GM23338 (cell line): Measurements from ENCODE around the gene ABRAXAS1. TPM values are rescaled to one million over a fixed set of nuclear protein-coding genes. Genes with fewer than 3 reads are reported as not detected.

ENCODE experiments used
- ATAC-seq: fragments of 200-7000 bp; cut with Tn5 transposase; 3 replicates; pipeline ENCODE4 v1.9.1; 2020
- DNase-seq: peaks from one replicate; pipeline ENCODE4 v3.0.0-alpha.2; 2015; ENCODE audit warnings: low spot score
- H2AFZ ChIP-seq: fragments of 200-600 bp; sonication (generic); 2 replicates; pipeline ENCODE4 v1.8.0; 2016; ENCODE audit warnings: antibody characterized with exemption, mild to moderate bottlenecking, moderate library complexity
- H3F3A ChIP-seq: fragments of 200-600 bp; sonication (generic); replicated peaks from 2 replicates; pipeline ENCODE4 v1.8.0; 2017; ENCODE audit warnings: antibody characterized with exemption, mixed run types, low read depth
- H3K27ac ChIP-seq: fragments of 200-600 bp; sonication (generic); 2 replicates; pipeline ENCODE4 v1.6.1; 2016; ENCODE audit warnings: low read depth
- H3K27me3 ChIP-seq: fragments of 200-600 bp; sonication (generic); 2 replicates; pipeline ENCODE4 v1.8.0; 2016; ENCODE audit warnings: mild to moderate bottlenecking, mixed run types, moderate library complexity; ENCODE audit not compliant: insufficient read depth
- H3K36me3 ChIP-seq: fragments of 200-600 bp; sonication (generic); 2 replicates; pipeline ENCODE4 v1.8.0; 2016; ENCODE audit warnings: mild to moderate bottlenecking; ENCODE audit not compliant: insufficient read depth
- H3K4me1 ChIP-seq: fragments of 200-600 bp; sonication (generic); 2 replicates; pipeline ENCODE4 v1.8.0; 2016; ENCODE audit warnings: mild to moderate bottlenecking, moderate library complexity; ENCODE audit not compliant: insufficient read depth
- H3K4me2 ChIP-seq: fragments of 200-600 bp; sonication (generic); 2 replicates; pipeline ENCODE4 v1.7.1; 2017; ENCODE audit warnings: mixed run types
- H3K4me3 ChIP-seq: fragments of 200-600 bp; sonication (generic); 2 replicates; pipeline ENCODE4 v1.6.1; 2016; ENCODE audit warnings: mixed run types
- H3K79me2 ChIP-seq: fragments of 200-600 bp; sonication (generic); replicated peaks from 2 replicates; pipeline ENCODE4 v1.8.0; 2017; ENCODE audit warnings: mild to moderate bottlenecking; ENCODE audit not compliant: insufficient read depth
- H3K9me2 ChIP-seq: fragments of 200-600 bp; sonication (generic); 2 replicates; pipeline ENCODE4 v1.8.0; 2017; ENCODE audit not compliant: insufficient read depth
- H4K20me1 ChIP-seq: fragments of 200-600 bp; sonication (generic); replicated peaks from 2 replicates; pipeline ENCODE4 v1.8.0; 2017; ENCODE audit warnings: mild to moderate bottlenecking; ENCODE audit not compliant: insufficient read depth
- H3K27ac Mint-ChIP-seq: 2 replicates; pipeline ENCODE4 v1.8.0; 2020; ENCODE audit warnings: inconsistent platforms, mild to moderate bottlenecking, moderate library complexity, mixed read lengths
- H3K27me3 Mint-ChIP-seq: 3 replicates; pipeline ENCODE4 v1.8.0; 2022; ENCODE audit warnings: low read depth, mild to moderate bottlenecking, moderate library complexity, mixed read lengths, inconsistent platforms; ENCODE audit not compliant: insufficient read depth, poor library complexity
- H3K36me3 Mint-ChIP-seq: 3 replicates; pipeline ENCODE4 v1.8.0; 2021; ENCODE audit warnings: low read depth, mild to moderate bottlenecking, inconsistent platforms, moderate library complexity, mixed read lengths
- H3K4me1 Mint-ChIP-seq: 3 replicates; pipeline ENCODE4 v1.8.0; 2020; ENCODE audit warnings: mild to moderate bottlenecking, inconsistent platforms, mixed read lengths
- H3K4me3 Mint-ChIP-seq: 3 replicates; pipeline ENCODE4 v1.8.0; 2021; ENCODE audit warnings: moderate library complexity, mild to moderate bottlenecking, inconsistent platforms, mixed read lengths
- H3K9me3 Mint-ChIP-seq: 3 replicates; pipeline ENCODE4 v1.8.0; 2020; ENCODE audit warnings: moderate library complexity, mild to moderate bottlenecking, inconsistent platforms, mixed read lengths
- CREB1 ChIP-seq: fragments of 250-450 bp; sonication (Bioruptor Pico); IDR thresholded peaks from 2 replicates; pipeline ENCODE4 v1.5.0; 2020; ENCODE audit warnings: low read depth, mild to moderate bottlenecking, moderate library complexity
- EZH2 ChIP-seq: fragments of 200-600 bp; sonication (generic); IDR thresholded peaks from one replicate; pipeline ENCODE4 v1.8.0; 2017; ENCODE audit warnings: antibody characterized with exemption, mild to moderate bottlenecking, low read depth; ENCODE audit not compliant: unreplicated experiment
- JUNB ChIP-seq: IDR thresholded peaks from one replicate; pipeline ENCODE4 v1.6.1; 2016; ENCODE audit warnings: antibody characterized with exemption; ENCODE audit not compliant: unreplicated experiment
- NANOG ChIP-seq: IDR thresholded peaks from 2 replicates; pipeline ENCODE4 v1.6.1; 2016; ENCODE audit warnings: antibody characterized with exemption, borderline replicate concordance
- POLR2AphosphoS5 ChIP-seq: IDR thresholded peaks from 2 replicates; pipeline ENCODE4 v1.6.1; 2016; ENCODE audit warnings: antibody characterized with exemption, low read depth
- REST ChIP-seq: IDR thresholded peaks from one replicate; pipeline ENCODE4 v1.6.1; 2018; ENCODE audit warnings: antibody characterized with exemption; ENCODE audit not compliant: unreplicated experiment
- STAT1 ChIP-seq: IDR thresholded peaks from one replicate; pipeline ENCODE4 v1.6.1; 2016; ENCODE audit warnings: antibody characterized with exemption; ENCODE audit not compliant: unreplicated experiment
- ZNF331 ChIP-seq: fragments of 250-450 bp; sonication (Bioruptor Pico); IDR thresholded peaks from 2 replicates; pipeline ENCODE4 v1.5.0; 2020; ENCODE audit warnings: low read depth, mild to moderate bottlenecking, moderate library complexity
- ZNF462 ChIP-seq: fragments of 250-450 bp; sonication (Bioruptor Pico); IDR thresholded peaks from 2 replicates; pipeline ENCODE4 v1.5.0; 2020; ENCODE audit warnings: mild to moderate bottlenecking, moderate library complexity
- polyA plus RNA-seq: library from polyadenylated mRNA; unstranded; fragments of >200 nt; fragmentation: Nextera tagmentation; extraction: Ambion mirVana; gene quantifications from 2 replicates; pipeline ENCODE4 v1.2.1, GENCODE V29; 2016
- total RNA-seq: library from RNA; depleted of rRNA; stranded (reverse); fragments of >200 nt; shearing (Covaris generic); gene quantifications from 2 replicates; pipeline ENCODE4 v1.2.3, GENCODE V29; 2014

ABRAXAS1 gene
- total and polyA plus RNA-seq, 2 experiments from 2014 or later, result 8.0 to 25.2 TPM

- Histone ChIP-seq H3K4me1 (no peaks in the 10 kb centered on the region), H3K36me3 (0 out of 2 replicates have a peak, but pooled peaks cover 7% of the 10 kb centered on the region), H3F3A (no peaks in the 10 kb centered on the region), H3K79me2 (no peaks in the 10 kb centered on the region), H3K4me2 (no peak overlapping the region), H3K27me3 (no peaks in the 10 kb centered on the region), H3K4me3 (no peak overlapping the region), H2AFZ (no peak overlapping the region), H4K20me1 (no peaks in the 10 kb centered on the region; the same call in 1 of the 2 replicates), H3K27ac (no peak overlapping the region), H3K9me2 (no peaks in the 10 kb centered on the region)
- Mint-ChIP-seq H3K4me3 (no peak overlapping the region), H3K4me1 (no peaks in the 10 kb centered on the region), H3K9me3 (no peaks in the 10 kb centered on the region), H3K27me3 (peaks cover 3% of the 10 kb centered on the region), H3K27ac (no peak overlapping the region), H3K36me3 (no peaks in the 10 kb centered on the region; the same call in 1 of the 3 replicates)
- TF ChIP-seq NANOG, result no peak
- TF ChIP-seq ZNF331 (CRISPR knock-in tag), result no peak
- no peak for TF ChIP-seq CREB1 (CRISPR knock-in tag)
- TF ChIP-seq STAT1, result no peak
- no peak for TF ChIP-seq POLR2AphosphoS5
- no peak for TF ChIP-seq JUNB
- no peak for TF ChIP-seq ZNF462 (CRISPR knock-in tag)
- no peak for TF ChIP-seq REST
- no peak for TF ChIP-seq EZH2
- ATAC-seq (no peak), DNase-seq (no peak)
These were observed 46.2 kb downstream of the ABRAXAS1 start for GRCh38 chr4:83438719-83439118.
